Mesendoderm (in vitro differentiated cells): ENCODE measurements around the gene ALS2. TPM values are rescaled to one million over a fixed set of nuclear protein-coding genes. Genes with fewer than 3 reads are reported as not detected.

Source experiments
- DNase-seq: peaks from one replicate; pipeline ENCODE4 v3.0.0; 2013
- H2AK5ac ChIP-seq: 2 replicates; pipeline ENCODE4 v1.6.1; 2013; ENCODE audit warnings: low read length, inconsistent platforms
- H2BK120ac ChIP-seq: 2 replicates; pipeline ENCODE4 v1.6.1; 2013; ENCODE audit warnings: low read depth, mild to moderate bottlenecking, low read length, moderate library complexity, mixed read lengths
- H2BK15ac ChIP-seq: replicated peaks from 2 replicates; pipeline ENCODE4 v1.6.1; 2013; ENCODE audit warnings: low read depth, mild to moderate bottlenecking, moderate library complexity
- H2BK5ac ChIP-seq: 2 replicates; pipeline ENCODE4 v1.6.1; 2013; ENCODE audit warnings: low read length, inconsistent platforms
- H3K18ac ChIP-seq: 2 replicates; pipeline ENCODE4 v1.6.1; 2013; ENCODE audit warnings: mild to moderate bottlenecking, low read length, mixed read lengths
- H3K23ac ChIP-seq: one replicate; pipeline ENCODE4 v1.6.1; 2013; ENCODE audit warnings: low read length
- H3K27ac ChIP-seq: 2 replicates; pipeline ENCODE4 v1.5.1; 2013; ENCODE audit warnings: low read depth, mild to moderate bottlenecking, inconsistent platforms, low read length, moderate library complexity
- H3K27me3 ChIP-seq: 2 replicates; pipeline ENCODE4 v1.6.1; 2013; ENCODE audit warnings: low read length, control low read depth, mild to moderate bottlenecking, inconsistent platforms; ENCODE audit not compliant: insufficient read depth, poor library complexity
- H3K36me3 ChIP-seq: 2 replicates; pipeline ENCODE4 v1.6.1; 2013; ENCODE audit warnings: low read length, inconsistent platforms; ENCODE audit not compliant: control insufficient read depth, insufficient read depth
- H3K4ac ChIP-seq: one replicate; pipeline ENCODE4 v1.6.1; 2013; ENCODE audit warnings: low read depth, mild to moderate bottlenecking, low read length, moderate library complexity
- H3K4me1 ChIP-seq: 2 replicates; pipeline ENCODE4 v1.6.1; 2013; ENCODE audit warnings: low read depth, low read length, inconsistent platforms; ENCODE audit not compliant: control insufficient read depth
- H3K4me2 ChIP-seq: 2 replicates; pipeline ENCODE4 v1.6.1; 2013; ENCODE audit warnings: low read length
- H3K4me3 ChIP-seq: 2 replicates; pipeline ENCODE4 v1.5.1; 2013; ENCODE audit warnings: mild to moderate bottlenecking, low read length
- H3K56ac ChIP-seq: one replicate; pipeline ENCODE4 v1.6.1; 2013; ENCODE audit warnings: low read length
- H3K79me1 ChIP-seq: 2 replicates; pipeline ENCODE4 v1.6.1; 2013; ENCODE audit warnings: low read length, inconsistent platforms
- H3K79me2 ChIP-seq: 2 replicates; pipeline ENCODE4 v1.6.1; 2013; ENCODE audit warnings: mild to moderate bottlenecking, low read length; ENCODE audit not compliant: control insufficient read depth, insufficient read depth
- H3K9ac ChIP-seq: 2 replicates; pipeline ENCODE4 v1.6.1; 2013; ENCODE audit warnings: low read length, inconsistent platforms
- H4K5ac ChIP-seq: one replicate; pipeline ENCODE4 v1.6.1; 2013; ENCODE audit warnings: low read length
- H4K8ac ChIP-seq: one replicate; pipeline ENCODE4 v1.6.1; 2013; ENCODE audit warnings: low read depth, mild to moderate bottlenecking, control low read depth, low read length, moderate library complexity
- WGBS: extraction: QIAGEN DNeasy Blood & Tissue Kit; methylation state at CpG from one replicate; pipeline ENCODE4 v1.1.7; 2013; ENCODE audit warnings: low lambda C conversion rate, missing lambda C conversion rate; ENCODE audit not compliant: insufficient coverage; ENCODE audit errors: extremely low coverage; 5-methylcytosine and 5-hydroxymethylcytosine counted together
- polyA plus RNA-seq, 2 experiments: library from polyadenylated mRNA; stranded (reverse); fragments of 200-250 nt; gene quantifications; one replicate each; pipeline ENCODE4 v1.2.3, GENCODE V29; 2013

The ALS2 gene
- polyA plus RNA-seq (2013, experiment 1 of 2) = 20.7 TPM
- 20.9 TPM for polyA plus RNA-seq (2013, experiment 2 of 2)

DNA sequence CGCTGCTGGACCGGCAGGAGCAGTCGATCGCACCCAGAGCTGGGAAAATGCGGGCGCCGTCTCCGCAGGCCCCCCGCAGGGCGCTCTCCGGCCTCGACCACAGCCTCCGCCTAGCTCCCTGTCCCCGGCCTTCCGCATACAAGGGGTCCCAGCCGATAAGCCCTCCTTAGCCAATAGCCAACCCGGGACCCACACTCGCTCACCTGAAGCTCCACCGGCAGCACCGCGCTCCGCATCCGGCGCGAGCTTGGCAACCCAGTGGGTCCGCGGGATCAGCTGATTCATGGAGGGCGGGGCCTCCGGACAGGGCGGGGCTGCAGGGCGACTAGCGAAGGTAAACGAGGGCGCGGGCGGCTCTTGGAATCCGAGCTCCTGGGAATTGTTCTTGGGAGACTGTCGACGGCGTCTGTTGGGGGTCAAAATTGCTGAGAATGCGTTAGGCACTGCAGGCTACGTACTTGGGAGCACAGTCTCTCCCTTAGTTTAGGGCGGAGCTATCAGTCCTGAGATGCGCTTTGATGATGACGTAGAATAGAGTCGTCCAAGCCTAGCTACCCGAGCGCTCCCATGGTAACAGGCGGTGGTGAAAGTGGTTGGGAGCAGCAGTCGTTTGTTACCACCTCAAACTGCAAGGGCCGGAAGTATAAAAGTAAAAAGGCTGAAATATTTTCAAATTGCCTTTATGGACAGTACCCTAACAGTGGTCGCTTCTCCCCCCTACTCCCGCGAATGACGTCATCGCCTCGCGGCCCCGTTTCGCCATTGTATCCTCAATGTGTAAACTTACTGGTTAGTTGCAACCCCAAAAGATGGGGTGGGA, at the start of gene ALS2:
ALS2 (minus strand) TSS at position 260 of the 820 bp plus-strand sequence. CDS start 12,048 bp downstream, outside the sequence.
- no CpG with 5 or more reads among the region's 60 CpGs for WGBS
- peak within 1 kb of the TSS; percentile 95 for H3K56ac ChIP-seq
- H4K5ac ChIP-seq = peak within 1 kb of the TSS; percentile 28
- H2BK15ac ChIP-seq = no peak within 1 kb of the TSS
- H3K9ac ChIP-seq = peak within 1 kb of the TSS; percentile 93
- H3K27ac ChIP-seq = peak within 1 kb of the TSS; percentile 93
- no peaks in the 10 kb centered on the region for H3K79me1 ChIP-seq
- H3K23ac ChIP-seq = no peak within 1 kb of the TSS
- H2BK120ac ChIP-seq = no peak within 1 kb of the TSS
- H4K8ac ChIP-seq = peak within 1 kb of the TSS; percentile 67
- no peaks in the 10 kb centered on the region for H3K27me3 ChIP-seq
- peak within 1 kb of the TSS; percentile 79 for H3K4me2 ChIP-seq
- peak within 1 kb of the TSS; percentile 90 for H3K4me3 ChIP-seq
- H2AK5ac ChIP-seq = no peak within 1 kb of the TSS
- no peak within 1 kb of the TSS for H3K4ac ChIP-seq
- peaks cover 2% of the 10 kb centered on the region for H3K4me1 ChIP-seq
- H3K79me2 ChIP-seq = peaks cover 16% of the 10 kb centered on the region
- H2BK5ac ChIP-seq = peak within 1 kb of the TSS; percentile 20
- no peaks in the 10 kb centered on the region for H3K36me3 ChIP-seq
- DNase-seq = peak; percentile 100
- H3K18ac ChIP-seq = peak within 1 kb of the TSS; percentile 77

- no peak overlapping the region for H3K56ac ChIP-seq
- H3K27ac ChIP-seq = no peak overlapping the region
- H3K36me3 ChIP-seq = no peaks in the 10 kb centered on the region
- H2BK15ac ChIP-seq = no peak overlapping the region
- no CpG with 5 or more reads among the region's 2 CpGs for WGBS
- H3K9ac ChIP-seq = no peak overlapping the region
- H4K5ac ChIP-seq = no peak overlapping the region
- H3K79me1 ChIP-seq = no peaks in the 10 kb centered on the region
- H3K79me2 ChIP-seq = no peaks in the 10 kb centered on the region
- no peak overlapping the region for H4K8ac ChIP-seq
- H3K4me1 ChIP-seq = no peaks in the 10 kb centered on the region
- H3K4me3 ChIP-seq = no peak overlapping the region
- H3K18ac ChIP-seq = no peak overlapping the region
- H2AK5ac ChIP-seq = no peak overlapping the region
- no peak overlapping the region for H2BK5ac ChIP-seq
- no peak overlapping the region for H3K4me2 ChIP-seq
- no peaks in the 10 kb centered on the region for H3K27me3 ChIP-seq
- no peak overlapping the region for H2BK120ac ChIP-seq
- H3K4ac ChIP-seq = no peak overlapping the region
- DNase-seq = no peak
- H3K23ac ChIP-seq = no peak overlapping the region
Observed at GRCh38 chr2:201828220-201828619, 47.5 kb upstream of the ALS2 start.

DNA sequence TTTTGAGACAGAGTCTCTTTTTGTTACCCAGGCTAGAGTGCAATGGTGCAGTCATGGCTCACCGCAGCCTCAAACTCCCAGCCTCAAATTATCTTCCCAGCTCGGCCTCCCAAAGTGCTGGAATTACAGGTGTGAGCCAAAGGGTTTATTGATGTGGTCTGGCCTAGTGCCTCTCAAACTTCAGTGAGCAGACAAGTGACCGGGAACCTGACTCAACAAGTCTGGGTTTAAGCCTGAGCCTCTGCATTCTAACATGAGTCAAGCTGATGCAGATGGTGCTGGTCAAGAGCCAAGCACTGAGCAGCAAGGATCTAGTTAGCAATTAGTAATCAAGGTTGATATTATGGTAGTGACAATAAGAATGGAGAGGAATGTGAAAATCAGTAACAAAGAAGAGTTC, 46.9 kb upstream of the ALS2 start:
- H3K9ac ChIP-seq = no peak overlapping the region
- H3K56ac ChIP-seq = no peak overlapping the region
- H2BK15ac ChIP-seq = no peak overlapping the region
- H3K79me2 ChIP-seq = no peaks in the 10 kb centered on the region
- H2BK120ac ChIP-seq = no peak overlapping the region
- no peaks in the 10 kb centered on the region for H3K4me1 ChIP-seq
- peak overlapping the region; percentile 26 for H3K23ac ChIP-seq
- no peak overlapping the region for H2AK5ac ChIP-seq
- no peak overlapping the region for H3K18ac ChIP-seq
- H3K79me1 ChIP-seq = no peaks in the 10 kb centered on the region
- no peaks in the 10 kb centered on the region for H3K27me3 ChIP-seq
- no CpG with 5 or more reads among the region's 3 CpGs for WGBS
- no peak overlapping the region for H4K8ac ChIP-seq
- DNase-seq = no peak
- no peak overlapping the region for H3K4me3 ChIP-seq
- no peak overlapping the region for H3K4me2 ChIP-seq
- no peak overlapping the region for H2BK5ac ChIP-seq
- no peak overlapping the region for H3K27ac ChIP-seq
- no peak overlapping the region for H4K5ac ChIP-seq
- no peak overlapping the region for H3K4ac ChIP-seq
- H3K36me3 ChIP-seq = no peaks in the 10 kb centered on the region

DNA sequence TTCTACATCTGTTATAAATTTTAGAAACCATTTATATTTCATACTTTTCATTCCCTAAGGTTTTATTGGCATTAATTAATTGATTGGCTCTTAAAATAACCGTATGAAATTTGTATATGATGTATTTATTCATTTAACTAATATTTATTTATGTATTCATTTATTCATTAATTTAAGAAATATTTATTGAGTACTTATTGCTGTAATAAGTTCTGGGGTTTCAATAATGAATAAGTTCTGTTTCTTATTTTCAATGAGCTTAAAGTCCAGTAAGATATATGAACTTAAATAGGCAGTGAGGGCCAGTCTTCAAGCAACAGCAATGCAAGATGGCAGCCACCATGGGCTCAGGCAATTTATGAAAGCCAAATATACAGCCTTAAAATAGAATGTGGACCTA, 43.5 kb upstream of the ALS2 start:
- H2AK5ac ChIP-seq = no peak overlapping the region
- H3K18ac ChIP-seq = no peak overlapping the region
- no peak overlapping the region for H3K23ac ChIP-seq
- H3K79me2 ChIP-seq = no peaks in the 10 kb centered on the region
- no peak overlapping the region for H3K4me2 ChIP-seq
- no peaks in the 10 kb centered on the region for H3K79me1 ChIP-seq
- H3K56ac ChIP-seq = no peak overlapping the region
- H4K8ac ChIP-seq = no peak overlapping the region
- DNase-seq = no peak
- H2BK15ac ChIP-seq = no peak overlapping the region
- no peak overlapping the region for H3K4me3 ChIP-seq
- no peaks in the 10 kb centered on the region for H3K27me3 ChIP-seq
- H2BK120ac ChIP-seq = no peak overlapping the region
- no peaks in the 10 kb centered on the region for H3K36me3 ChIP-seq
- no peak overlapping the region for H3K27ac ChIP-seq
- no peak overlapping the region for H3K9ac ChIP-seq
- no peak overlapping the region for H3K4ac ChIP-seq
- H4K5ac ChIP-seq = no peak overlapping the region
- no peak overlapping the region for H2BK5ac ChIP-seq
- H3K4me1 ChIP-seq = no peaks in the 10 kb centered on the region
- no CpG with 5 or more reads among the region's 1 CpG for WGBS

- Histone ChIP-seq H3K23ac (no peak overlapping the region), H3K56ac (no peak overlapping the region), H4K8ac (no peak overlapping the region), H3K4me1 (no peaks in the 10 kb centered on the region), H3K27me3 (no peaks in the 10 kb centered on the region), H2BK15ac (no peak overlapping the region), H3K4me3 (no peak overlapping the region), H2BK5ac (no peak overlapping the region), H2AK5ac (no peak overlapping the region), H3K18ac (no peak overlapping the region), H3K79me2 (no peaks in the 10 kb centered on the region), H3K27ac (no peak overlapping the region), H3K4me2 (no peak overlapping the region), H3K36me3 (no peaks in the 10 kb centered on the region), H4K5ac (no peak overlapping the region), H3K4ac (no peak overlapping the region), H3K79me1 (no peaks in the 10 kb centered on the region), H3K9ac (no peak overlapping the region), H2BK120ac (no peak overlapping the region)
- no peak for DNase-seq
- no CpG with 5 or more reads among the region's 5 CpGs for WGBS
Observed at GRCh38 chr2:201821080-201821479, 40.3 kb upstream of the ALS2 start.
